HG03066 (cell line): ENCODE results near the gene PTPN22.

Experiments
- ATAC-seq: cut with Tn5 transposase; IDR thresholded peaks from one replicate; pipeline ENCODE4 v1.9.1; 2021; ENCODE audit warnings: low read depth; ENCODE audit not compliant: unreplicated experiment

PTPN22 gene

DNA sequence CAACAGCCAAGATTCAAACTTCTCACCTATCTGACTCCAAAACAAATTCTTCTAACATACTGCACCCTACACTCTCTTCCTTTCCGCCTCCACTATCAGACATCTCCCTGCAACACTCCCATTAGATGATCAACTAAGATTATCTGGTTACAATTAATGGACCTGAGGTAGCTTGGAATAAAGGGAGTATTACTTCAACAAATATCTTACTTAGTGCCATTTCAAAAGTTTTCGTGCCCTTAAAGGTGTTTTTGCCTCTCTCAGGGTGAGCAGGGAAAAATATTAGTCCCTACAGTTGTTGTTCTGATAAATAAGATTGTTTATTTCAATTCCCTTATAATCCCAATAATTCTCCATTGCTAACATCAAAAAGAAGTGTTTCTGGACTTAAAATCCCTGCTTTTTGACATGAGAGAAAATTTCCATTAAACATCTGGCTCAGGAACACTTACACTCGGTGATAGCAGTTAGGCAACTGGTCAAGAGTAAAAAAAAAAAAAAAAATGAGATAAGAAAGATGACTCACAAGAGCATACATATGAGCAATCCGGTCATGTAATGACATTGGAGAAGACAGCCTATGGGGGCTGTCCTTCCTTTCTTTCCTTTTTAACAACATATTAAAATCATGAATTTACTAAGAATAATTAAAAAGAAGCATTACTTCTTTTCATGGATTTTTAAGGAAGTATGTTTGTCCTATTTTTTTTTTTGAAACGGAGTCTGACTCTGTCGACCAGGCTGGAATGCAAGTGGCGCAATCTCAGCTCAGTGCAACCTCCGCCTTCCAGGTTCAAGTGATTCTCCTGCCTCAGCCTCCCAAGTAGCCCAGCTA, 66.9 kb downstream of the PTPN22 start:
- no peak for ATAC-seq

DNA sequence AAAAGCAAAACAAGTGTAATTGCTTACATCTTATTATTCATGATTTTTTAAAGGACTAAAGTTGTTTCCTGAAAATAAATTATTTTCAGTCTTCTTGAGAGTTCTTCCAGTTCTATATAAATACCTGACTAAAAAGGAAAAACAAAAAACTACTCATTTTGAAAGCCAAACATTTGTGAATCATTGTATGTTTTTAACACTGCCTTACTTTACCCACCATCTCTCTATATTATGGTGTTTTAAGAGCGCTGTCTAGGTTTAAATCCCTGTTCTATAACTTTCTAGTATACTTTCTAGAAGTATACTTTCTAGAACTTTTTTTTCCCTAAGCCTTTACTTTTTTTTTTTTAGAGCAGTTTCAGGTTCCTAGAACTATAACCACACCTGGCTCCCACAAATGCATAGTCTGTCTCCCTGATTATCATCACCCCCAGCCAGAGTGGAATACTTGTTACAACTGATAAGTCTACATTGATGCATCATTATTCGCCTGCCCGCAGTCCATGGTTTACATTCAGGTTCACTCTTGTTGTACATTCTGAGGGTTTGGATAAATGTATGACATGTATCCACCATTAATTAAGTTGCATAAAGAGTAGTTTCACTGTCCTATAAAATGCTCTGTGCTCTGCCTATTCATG, 69.0 kb downstream of the PTPN22 start:
- ATAC-seq = no peak

DNA sequence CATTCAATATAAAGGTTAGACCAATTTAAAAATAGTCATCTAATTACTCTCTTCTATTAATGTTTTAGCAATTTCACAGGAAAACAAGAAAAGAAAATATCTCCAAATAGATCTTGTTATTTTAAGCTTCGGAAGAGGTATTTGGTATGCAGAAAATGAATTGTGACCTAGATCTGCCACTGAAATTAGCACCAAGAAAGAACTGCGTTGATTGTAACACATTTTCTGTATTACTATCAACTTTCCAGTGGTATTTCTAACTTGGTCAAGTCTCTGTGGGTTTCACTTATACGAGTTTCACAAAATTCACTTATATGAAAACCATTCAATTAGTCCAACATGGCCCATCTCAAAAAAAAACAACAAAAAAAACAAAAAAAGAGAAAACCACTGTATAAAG, 71.0 kb downstream of the PTPN22 start:
- no peak for ATAC-seq

DNA sequence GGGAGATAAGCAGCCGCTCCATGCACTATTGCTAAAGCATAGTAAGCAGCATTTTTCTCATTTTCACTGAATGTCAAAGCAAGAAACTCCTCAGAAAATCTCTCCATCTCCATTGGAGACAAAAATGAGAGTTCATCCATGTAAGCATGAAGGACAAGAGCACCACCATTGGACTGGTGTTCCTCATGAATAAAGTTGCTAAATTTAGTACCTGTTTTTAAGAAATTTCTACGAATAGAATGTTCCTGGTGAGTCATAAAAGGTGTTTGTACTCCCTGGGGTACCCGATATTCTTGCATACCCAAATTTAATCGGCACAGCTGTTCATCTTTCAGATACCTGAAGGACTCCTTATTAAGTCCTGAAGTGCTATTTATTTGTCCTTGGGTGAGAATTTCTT, 74.0 kb downstream of the PTPN22 start:
- no peak for ATAC-seq

DNA sequence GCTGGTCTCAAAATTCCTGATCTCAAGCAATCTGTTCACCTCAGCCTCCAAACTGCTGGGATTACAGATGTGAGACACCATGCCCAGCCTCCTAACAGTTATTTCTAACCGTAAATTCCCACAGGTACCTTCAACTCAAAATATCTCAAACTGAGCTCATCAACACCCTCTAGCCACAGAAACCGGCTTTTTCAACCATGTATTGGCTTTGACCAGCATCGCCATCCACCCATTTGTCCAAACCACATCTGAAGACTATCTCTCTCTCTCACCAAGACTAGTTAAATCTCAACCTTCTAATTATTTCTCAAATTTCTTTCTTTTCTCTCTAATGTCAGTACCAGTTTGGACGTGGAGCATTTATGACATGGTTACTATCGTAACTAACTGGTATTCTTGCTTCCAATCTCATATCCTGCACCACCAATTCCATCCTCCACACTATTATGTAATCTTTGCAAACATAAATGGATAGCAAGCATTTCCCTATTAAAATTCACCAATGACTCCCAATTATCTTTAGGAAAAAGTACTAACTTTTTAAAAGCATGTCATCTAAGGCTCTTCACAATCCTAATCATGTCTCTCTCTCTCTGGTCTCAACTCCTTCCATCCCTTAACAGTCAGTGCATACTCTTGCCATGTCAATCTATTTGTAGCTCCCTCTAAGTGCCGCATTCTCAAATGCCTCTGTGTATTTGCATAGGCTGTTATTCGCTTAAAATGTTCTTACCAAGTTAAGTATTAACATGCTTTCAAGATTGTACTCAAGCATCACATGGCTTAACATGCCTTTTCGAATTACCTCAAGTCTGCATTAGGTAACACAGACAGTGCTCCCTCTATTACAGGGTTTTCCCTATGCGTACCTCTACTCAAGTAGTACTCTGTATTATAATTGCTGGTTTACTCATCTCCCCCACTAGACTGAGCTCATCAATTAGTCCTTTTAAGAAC, 77.4 kb downstream of the PTPN22 start:
- no peak for ATAC-seq

DNA sequence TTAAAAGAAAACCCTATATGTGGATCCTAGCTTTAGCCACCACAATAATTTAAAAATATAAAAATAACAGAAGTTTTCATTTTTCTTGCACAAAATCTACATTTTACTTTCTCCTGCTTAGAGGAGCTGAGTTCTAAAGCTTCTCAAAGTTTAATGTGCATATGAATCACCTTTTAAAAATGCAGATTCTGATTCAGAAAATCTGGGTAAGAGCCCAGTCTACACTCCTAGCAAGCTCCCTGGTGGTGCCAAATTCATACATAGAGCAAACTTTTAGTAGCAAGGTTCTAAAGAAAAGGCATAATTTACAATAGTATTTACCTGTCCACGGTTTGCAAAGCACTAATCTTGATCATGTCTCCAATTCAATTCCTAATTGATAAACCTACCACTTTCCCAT, 78.5 kb downstream of the PTPN22 start:
- ATAC-seq = no peak

DNA sequence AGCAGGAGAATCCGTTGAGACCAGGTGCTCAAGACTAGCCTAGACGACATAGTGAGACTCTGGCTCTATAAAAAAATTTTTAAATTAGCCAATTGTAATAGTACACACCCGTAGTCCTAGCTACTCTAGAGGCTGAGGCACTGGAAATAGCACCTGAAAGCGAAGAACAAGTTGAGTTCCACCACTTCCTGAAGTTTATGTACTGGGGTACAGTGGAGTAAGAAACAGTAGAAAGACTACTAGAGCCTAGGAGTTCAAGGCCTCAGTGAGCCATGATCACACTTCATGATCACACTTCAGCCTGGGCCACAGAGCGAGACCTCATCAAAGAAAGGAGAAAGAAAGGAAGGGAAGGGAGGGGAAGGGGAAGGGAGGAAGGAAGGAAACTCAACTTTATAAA, 79.0 kb downstream of the PTPN22 start:
- ATAC-seq = no peak

DNA sequence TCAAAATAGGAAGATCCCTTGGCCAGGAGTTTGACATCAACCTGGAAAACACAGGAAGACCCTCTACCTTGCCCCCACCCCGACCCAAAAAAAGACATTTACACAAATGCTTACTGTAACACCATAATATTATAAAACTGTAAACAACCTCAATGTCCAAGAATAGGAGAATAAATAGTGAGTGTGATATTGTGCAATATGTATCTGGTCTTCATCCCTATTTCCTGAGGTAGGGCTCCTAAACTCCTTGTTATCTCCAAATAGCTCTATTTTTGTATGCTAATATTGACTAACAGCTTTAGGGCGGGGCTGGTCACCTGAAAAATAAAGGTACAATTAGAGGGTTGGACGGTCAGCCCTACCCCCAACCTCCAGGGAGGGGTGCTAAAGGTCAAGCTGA, 82.7 kb downstream of the PTPN22 start:
- ATAC-seq = no peak

DNA sequence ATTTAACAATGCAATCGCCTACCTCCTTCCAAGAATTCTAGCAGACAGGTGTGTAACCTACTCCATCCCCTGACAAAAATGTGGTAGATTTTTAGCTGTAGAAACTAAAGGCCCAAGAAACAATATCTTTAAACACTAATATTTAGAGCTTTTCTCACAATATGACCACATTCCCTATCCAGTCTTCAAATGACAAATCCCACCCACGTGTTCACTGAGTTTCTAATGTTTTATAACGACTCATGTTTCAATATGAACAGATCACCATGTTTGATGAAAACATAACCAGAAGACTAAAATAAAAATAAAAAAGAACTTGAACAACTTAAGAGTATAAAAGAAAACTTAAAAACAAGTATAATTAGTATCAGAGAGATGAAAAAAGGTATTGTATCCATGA, 83.8 kb downstream of the PTPN22 start:
- no peak for ATAC-seq

DNA sequence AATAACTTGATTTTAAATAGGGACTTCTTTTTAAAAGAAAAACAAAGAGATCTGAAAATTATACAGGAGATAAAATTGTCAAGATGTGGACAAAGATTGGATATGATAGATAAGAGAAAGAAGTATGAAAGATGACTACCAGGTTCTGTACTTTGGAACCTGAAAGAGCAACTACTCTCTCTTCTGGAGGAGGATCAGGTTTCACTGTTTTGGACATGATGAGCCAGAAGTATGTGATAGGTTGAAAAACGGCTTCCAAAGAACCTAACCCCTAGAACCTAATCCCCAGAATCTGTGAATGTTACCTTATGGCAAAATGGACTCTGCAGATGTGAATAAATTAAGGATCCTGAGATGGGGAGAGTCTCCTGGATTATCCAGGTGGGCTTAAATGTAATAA, 85.4 kb downstream of the PTPN22 start:
- ATAC-seq = no peak

DNA sequence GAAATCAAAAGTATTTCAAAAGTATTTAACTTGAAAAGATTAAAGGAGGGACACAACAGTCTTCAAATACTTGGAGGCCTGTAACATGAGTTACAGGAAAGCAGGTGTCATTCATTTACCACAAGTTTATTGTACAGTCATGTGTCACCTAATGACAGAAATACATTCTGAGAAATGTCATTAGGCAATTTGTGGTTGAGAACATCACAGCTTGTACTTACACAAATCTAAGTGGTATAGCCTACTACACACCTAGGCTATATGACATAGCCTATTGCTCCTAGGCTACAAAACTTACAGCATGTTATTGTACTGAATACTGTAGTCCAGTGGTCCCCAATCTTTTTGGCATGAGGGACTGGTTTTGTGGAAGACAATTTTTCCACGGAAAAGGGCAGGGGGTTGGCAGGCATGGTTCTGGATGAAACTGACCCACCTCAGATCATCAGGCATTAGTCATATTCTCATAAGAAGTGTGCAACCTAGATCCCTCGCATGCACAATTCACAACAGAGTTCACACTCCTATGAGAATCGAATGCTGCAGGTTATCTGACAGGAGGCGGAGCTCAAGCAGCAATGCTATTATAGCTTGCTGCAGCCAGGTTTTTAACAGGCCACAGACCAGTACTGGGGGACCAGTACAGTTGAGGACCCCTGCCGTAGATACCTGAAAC, 87.3 kb downstream of the PTPN22 start:
- peak; percentile 56 for ATAC-seq

DNA sequence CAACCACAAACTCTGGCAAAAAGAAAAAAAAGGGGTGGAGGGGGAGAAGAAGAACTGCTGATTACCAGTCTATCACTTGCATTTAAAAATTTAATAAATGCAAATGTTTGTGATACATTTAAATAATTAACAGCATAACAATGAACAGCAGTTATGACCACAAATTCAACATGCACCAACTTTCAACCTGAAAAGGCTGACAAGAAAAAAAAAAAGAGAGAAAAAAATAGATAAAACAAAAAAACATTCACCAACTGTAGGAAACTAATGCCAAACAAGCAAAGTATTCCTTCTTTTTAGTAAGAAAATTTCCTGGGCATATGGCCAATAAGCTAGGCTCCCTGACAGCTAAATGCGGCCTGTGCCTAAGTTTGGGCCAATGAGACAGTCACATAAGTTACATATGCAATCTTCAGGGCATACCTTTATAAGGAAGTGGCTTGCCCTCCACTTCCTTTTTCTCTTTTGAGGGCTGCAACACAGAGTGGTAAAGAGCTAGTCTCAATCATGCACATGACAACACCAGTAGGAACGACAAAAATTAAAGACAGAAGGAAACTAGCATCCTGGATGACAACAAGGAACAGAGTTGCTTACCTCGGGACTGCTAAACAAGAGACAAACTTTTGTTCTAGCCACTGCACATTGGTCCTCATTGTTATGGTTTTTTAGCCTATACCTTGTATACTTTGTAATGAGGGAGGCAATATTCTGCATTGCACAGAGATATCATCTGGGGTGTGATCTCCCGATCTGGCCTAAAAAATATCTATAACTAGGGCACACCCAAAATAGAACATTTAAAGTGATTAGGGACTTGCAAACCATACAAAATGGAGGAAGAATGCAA, 88.0 kb downstream of the PTPN22 start:
- ATAC-seq = peak; percentile 56

DNA sequence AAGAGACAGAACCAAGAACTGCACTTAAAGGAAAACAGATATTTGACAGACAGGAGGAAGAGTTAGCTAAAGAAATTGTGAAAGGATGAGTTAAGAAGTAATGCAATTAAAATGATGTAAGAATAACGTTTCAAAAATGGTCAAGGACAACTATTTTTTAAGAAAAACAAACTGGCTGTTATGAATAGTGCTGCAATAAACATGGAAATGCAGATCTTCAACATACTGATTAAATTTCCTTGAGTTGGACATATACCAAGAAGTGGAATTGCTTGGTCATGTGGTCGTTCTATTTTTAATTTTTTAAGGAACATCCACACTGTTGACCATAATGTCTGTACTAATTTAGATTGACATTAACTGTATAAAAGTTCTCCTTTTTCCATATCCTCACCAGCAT, 89.1 kb downstream of the PTPN22 start:
- no peak for ATAC-seq

DNA sequence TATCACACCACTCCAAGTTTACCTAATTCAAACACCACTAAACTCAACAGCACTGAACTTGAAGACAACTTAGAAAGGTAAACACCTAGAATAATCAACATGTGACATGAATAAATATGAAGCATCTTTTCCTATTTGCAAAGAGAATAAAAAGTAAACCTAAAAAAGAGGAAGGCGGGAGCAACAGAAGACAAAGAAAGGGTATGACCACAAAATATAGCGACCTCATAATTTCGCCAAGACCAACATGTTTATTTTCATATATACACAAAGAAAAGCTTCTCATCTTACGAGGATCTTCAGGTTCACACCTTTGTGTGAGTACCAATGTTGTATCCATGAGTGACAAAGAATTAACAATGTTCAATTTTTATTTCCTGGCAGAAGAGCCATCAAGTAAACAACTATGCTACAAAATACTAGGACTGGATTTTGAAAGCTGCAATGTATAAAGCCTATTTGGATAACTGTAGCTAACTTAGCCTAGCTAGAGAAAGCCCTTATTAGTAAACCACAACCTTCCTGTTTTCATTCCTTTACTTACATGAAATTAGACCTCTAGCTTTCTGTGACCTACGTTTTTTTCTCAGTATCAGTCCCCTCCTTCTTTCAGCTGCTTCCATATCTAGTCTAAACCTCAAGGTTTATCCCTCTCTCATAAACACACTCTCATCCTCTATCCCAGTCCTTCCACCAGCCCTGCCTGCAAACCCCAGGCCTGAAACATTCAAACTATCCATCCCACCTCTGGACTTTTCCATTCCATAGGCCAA, 91.0 kb downstream of the PTPN22 start:
- peak; percentile 49 for ATAC-seq

DNA sequence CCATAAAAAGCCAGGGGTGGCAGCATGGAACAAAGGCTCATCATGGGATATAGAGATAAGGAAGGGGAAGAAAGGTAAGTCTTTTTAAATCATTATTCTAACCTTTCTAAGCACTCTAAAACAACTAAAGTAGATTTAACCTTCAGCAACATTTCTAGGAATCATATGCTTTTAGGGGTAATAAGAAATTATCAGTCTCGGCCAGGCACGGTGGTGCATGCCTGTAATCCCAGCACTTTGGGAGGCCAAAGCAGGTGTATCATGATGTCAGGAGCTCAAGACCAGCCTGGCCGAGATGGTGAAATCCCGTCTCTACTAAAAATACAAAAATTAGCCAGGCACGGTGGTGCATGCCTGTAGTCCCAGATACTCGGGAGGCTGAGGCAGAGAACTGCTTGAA, 92.0 kb downstream of the PTPN22 start:
- no peak for ATAC-seq

DNA sequence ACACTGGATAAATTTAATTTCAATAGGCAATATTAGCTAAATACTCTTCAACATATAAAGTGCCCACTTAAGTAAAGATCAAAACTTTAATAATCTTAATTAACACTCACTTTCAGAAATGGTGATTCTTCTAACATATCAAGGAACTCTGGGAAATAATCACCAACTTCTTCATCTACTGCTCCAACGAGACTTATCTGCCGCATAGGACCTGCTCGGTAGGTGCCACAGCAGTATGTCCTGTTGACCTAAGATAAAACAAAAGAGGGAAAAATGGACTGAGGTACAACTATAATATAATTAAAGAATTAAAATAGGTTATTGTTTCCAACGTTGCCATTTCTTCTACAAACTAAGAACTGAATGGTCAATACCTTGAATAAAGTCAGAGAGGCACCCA, 94.0 kb downstream of the PTPN22 start:
- ATAC-seq = no peak

DNA sequence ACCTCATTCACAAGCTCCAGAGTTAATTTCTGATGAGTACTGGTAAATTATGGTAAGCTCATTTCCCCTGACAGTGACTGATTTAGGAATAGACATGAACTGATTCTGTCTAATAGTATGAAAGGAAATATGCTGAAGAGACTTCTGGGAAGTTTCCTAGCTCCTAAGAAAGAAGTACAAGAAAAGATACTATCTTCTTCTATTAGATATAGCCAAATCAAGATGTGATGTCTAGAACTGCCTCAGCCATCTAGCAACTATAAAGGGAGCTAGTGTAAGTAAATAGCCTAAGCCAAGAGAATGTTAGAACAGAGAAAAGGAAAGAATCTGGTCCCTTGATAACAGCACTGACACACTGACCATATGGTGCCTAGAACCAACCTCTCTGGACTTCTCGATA, 101.5 kb downstream of the PTPN22 start:
- ATAC-seq = no peak

DNA sequence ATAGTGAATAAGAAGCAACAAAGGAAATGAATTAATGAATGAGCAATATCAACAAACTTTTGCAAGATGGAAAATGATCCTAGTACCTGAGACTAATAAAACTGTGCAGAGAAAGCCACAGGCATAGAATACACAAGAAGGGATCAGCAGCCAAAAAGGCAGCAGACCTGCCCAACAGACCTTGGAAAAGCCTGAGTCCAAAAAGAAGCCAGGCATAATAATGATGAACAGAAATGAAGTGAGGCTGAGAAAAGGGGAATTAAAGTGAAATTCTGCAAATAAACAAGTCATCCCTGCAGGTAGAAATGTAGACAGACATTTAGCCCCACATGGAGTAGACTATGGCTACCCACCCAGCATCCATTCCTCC, 101.9 kb downstream of the PTPN22 start:
- ATAC-seq = no peak
